IMR-90 (cell line): ENCODE results near the gene COL4A3. TPM values are rescaled to one million over a fixed set of nuclear protein-coding genes. Genes with fewer than 3 reads are reported as not detected.

Experiments
- ATAC-seq: fragments of 200-7000 bp; cut with Tn5 transposase; 2 replicates; pipeline ENCODE4 v1.9.1; 2020; ENCODE audit warnings: low read depth, mild to moderate bottlenecking, moderate library complexity
- BruUV-seq: library from RNA; stranded (reverse); fragments of 400-500 nt; replicated peaks from 2 replicates; lab custom pipeline; 2021; lab: Mats Ljungman, UMichigan
- CTCF ChIA-PET: fragments of 300-600 bp; formaldehyde crosslinking; extraction: SDS; loops from one replicate; lab custom pipeline; 2021; ENCODE audit warnings: antibody characterized with exemption; lab: Yijun Ruan, JAX
- POLR2A ChIA-PET: fragments of 300-600 bp; sonication (Branson Sonifier 250); formaldehyde crosslinking; loops from one replicate; lab custom pipeline; 2022; ENCODE audit warnings: antibody characterized with exemption; ENCODE audit not compliant: unreplicated experiment; lab: Charles Lee
- DNase-seq: peaks from one replicate; pipeline ENCODE4 v3.0.0; 2013
- H2AFZ ChIP-seq: replicated peaks from 2 replicates; pipeline ENCODE3; 2013; ENCODE audit warnings: low read length, mild to moderate bottlenecking; ENCODE audit not compliant: poor library complexity
- H2AK5ac ChIP-seq: 2 replicates; pipeline ENCODE4 v1.6.1; 2013; ENCODE audit warnings: low read depth, low read length, inconsistent platforms
- H2AK9ac ChIP-seq: replicated peaks from 2 replicates; pipeline ENCODE3; 2013; ENCODE audit warnings: mild to moderate bottlenecking, low read depth, low read length, moderate library complexity; ENCODE audit not compliant: poor library complexity
- H2BK120ac ChIP-seq: 2 replicates; pipeline ENCODE4 v1.6.1; 2013; ENCODE audit warnings: low read depth, low read length, inconsistent platforms
- H2BK15ac ChIP-seq: 3 replicates; pipeline ENCODE4 v1.6.1; 2013; ENCODE audit warnings: low read depth, low read length, inconsistent platforms
- H2BK20ac ChIP-seq: 2 replicates; pipeline ENCODE4 v1.6.1; 2013; ENCODE audit warnings: low read depth, mild to moderate bottlenecking, inconsistent platforms, low read length, moderate library complexity
- H2BK5ac ChIP-seq: 2 replicates; pipeline ENCODE4 v1.6.1; 2013; ENCODE audit warnings: mild to moderate bottlenecking, low read depth, low read length, inconsistent platforms; ENCODE audit not compliant: poor library complexity, severe bottlenecking
- H3K14ac ChIP-seq: replicated peaks from 2 replicates; pipeline ENCODE4 v1.6.1; 2013; ENCODE audit warnings: low read depth, low read length, inconsistent platforms
- H3K18ac ChIP-seq: 2 replicates; pipeline ENCODE4 v1.6.1; 2013; ENCODE audit warnings: low read depth, low read length, control low read depth
- H3K23ac ChIP-seq: 2 replicates; pipeline ENCODE4 v1.6.1; 2013; ENCODE audit warnings: low read depth, low read length, inconsistent platforms
- H3K27ac ChIP-seq: 2 replicates; pipeline ENCODE4 v1.5.1; 2013; ENCODE audit warnings: mild to moderate bottlenecking, control low read depth, low read length; ENCODE audit not compliant: insufficient read depth
- H3K27me3 ChIP-seq: 2 replicates; pipeline ENCODE4 v1.6.1; 2013; ENCODE audit warnings: low read length; ENCODE audit not compliant: control insufficient read depth, insufficient read depth
- H3K36me3 ChIP-seq: 2 replicates; pipeline ENCODE4 v1.6.1; 2013; ENCODE audit warnings: low read length, mixed read lengths; ENCODE audit not compliant: control insufficient read depth, insufficient read depth
- H3K4ac ChIP-seq: 2 replicates; pipeline ENCODE4 v1.6.1; 2013; ENCODE audit warnings: low read depth, low read length, inconsistent platforms
- H3K4me1 ChIP-seq: 2 replicates; pipeline ENCODE4 v1.6.1; 2013; ENCODE audit warnings: low read length, mixed read lengths; ENCODE audit not compliant: control insufficient read depth, insufficient read depth
- H3K4me2 ChIP-seq: 2 replicates; pipeline ENCODE4 v1.6.1; 2013; ENCODE audit warnings: low read depth, mild to moderate bottlenecking, control low read depth, low read length, moderate library complexity
- H3K4me3 ChIP-seq: 2 replicates; pipeline ENCODE4 v1.5.1; 2013; ENCODE audit warnings: low read depth, mild to moderate bottlenecking, control low read depth, low read length, moderate library complexity; ENCODE audit not compliant: insufficient read depth
- H3K56ac ChIP-seq: 2 replicates; pipeline ENCODE4 v1.6.1; 2013; ENCODE audit warnings: low read length, inconsistent platforms; ENCODE audit not compliant: insufficient read depth; ENCODE audit errors: extremely low read depth
- H3K79me1 ChIP-seq, 2 experiments: 2 replicates each; pipeline ENCODE4 v1.6.1; 2013; ENCODE audit warnings: low read length in 2 of 2, inconsistent platforms in 1 of 2, low read depth in 1 of 2
- H3K9ac ChIP-seq: 2 replicates; pipeline ENCODE4 v1.6.1; 2013; ENCODE audit warnings: low read depth, low read length, control low read depth
- H3K9me1 ChIP-seq: 2 replicates; pipeline ENCODE4 v1.6.1; 2013; ENCODE audit warnings: low read length, inconsistent platforms; ENCODE audit not compliant: insufficient read depth
- H3K9me3 ChIP-seq: 2 replicates; pipeline ENCODE4 v1.6.1; 2013; ENCODE audit warnings: low read length; ENCODE audit not compliant: control insufficient read depth, insufficient read depth
- H4K20me1 ChIP-seq: 2 replicates; pipeline ENCODE4 v1.6.1; 2013; ENCODE audit warnings: low read length, inconsistent platforms; ENCODE audit not compliant: insufficient read depth
- H4K5ac ChIP-seq: 2 replicates; pipeline ENCODE4 v1.6.1; 2013; ENCODE audit warnings: mild to moderate bottlenecking, low read depth, low read length, control low read depth
- H4K8ac ChIP-seq, 2 experiments: 2 replicates each; pipeline ENCODE4 v1.6.1; 2013; ENCODE audit warnings: low read depth in 2 of 2, low read length in 2 of 2, control low read depth in 1 of 2, inconsistent platforms in 1 of 2
- H4K91ac ChIP-seq: 2 replicates; pipeline ENCODE4 v1.6.1; 2013; ENCODE audit warnings: low read depth, low read length, inconsistent platforms; ENCODE audit not compliant: insufficient read depth
- BHLHE40 ChIP-seq: fragments of 150-350 bp; IDR thresholded peaks from 2 replicates; pipeline ENCODE4 v1.6.1; 2016; ENCODE audit warnings: mild to moderate bottlenecking, low read depth, low read length
- CEBPB ChIP-seq: IDR thresholded peaks from 2 replicates; pipeline ENCODE4 v1.6.1; 2012; ENCODE audit warnings: low read depth, low read length, improper control_type of control experiment
- CHD1 ChIP-seq: IDR thresholded peaks from 2 replicates; pipeline ENCODE4 v1.6.1; 2012; ENCODE audit warnings: low read depth, low read length, improper control_type of control experiment
- FOS ChIP-seq: fragments of 150-350 bp; IDR thresholded peaks from 2 replicates; pipeline ENCODE4 v1.6.1; 2016; ENCODE audit warnings: low read depth, low read length
- MAFK ChIP-seq: IDR thresholded peaks from 2 replicates; pipeline ENCODE4 v1.6.1; 2012; ENCODE audit warnings: low read depth, low read length, improper control_type of control experiment
- MAZ ChIP-seq: IDR thresholded peaks from 2 replicates; pipeline ENCODE4 v1.6.1; 2012; ENCODE audit warnings: low read depth, mild to moderate bottlenecking, low read length, improper control_type of control experiment, moderate library complexity, borderline replicate concordance
- MXI1 ChIP-seq: IDR thresholded peaks from 2 replicates; pipeline ENCODE4 v1.6.1; 2012; ENCODE audit warnings: low read depth, mild to moderate bottlenecking, low read length, moderate library complexity, borderline replicate concordance
- NFE2L2 ChIP-seq: fragments of 150-350 bp; IDR thresholded peaks from 2 replicates; pipeline ENCODE4 v1.6.1; 2016; ENCODE audit warnings: low read depth, mild to moderate bottlenecking, low read length
- POLR2A ChIP-seq: IDR thresholded peaks from 2 replicates; pipeline ENCODE4 v1.6.1; 2012; ENCODE audit warnings: mild to moderate bottlenecking, low read depth, low read length
- RAD21 ChIP-seq: IDR thresholded peaks from 2 replicates; pipeline ENCODE4 v1.6.1; 2012; ENCODE audit warnings: low read length, improper control_type of control experiment
- RCOR1 ChIP-seq: IDR thresholded peaks from 2 replicates; pipeline ENCODE4 v1.6.1; 2012; ENCODE audit warnings: mild to moderate bottlenecking, low read length, improper control_type of control experiment; ENCODE audit not compliant: insufficient replicate concordance
- RFX5 ChIP-seq: IDR thresholded peaks from 2 replicates; pipeline ENCODE4 v1.8.0; 2012; ENCODE audit warnings: low read depth, mild to moderate bottlenecking, low read length, moderate library complexity
- SMC3 ChIP-seq: fragments of 150-350 bp; IDR thresholded peaks from 2 replicates; pipeline ENCODE4 v1.6.1; 2016; ENCODE audit warnings: low read depth, mild to moderate bottlenecking, antibody characterized with exemption, low read length, moderate library complexity
- WGBS, 2 experiments: methylation state at CpG; one replicate each; pipeline versions ENCODE4 v1.1.5 to v1.1.7; 2013; ENCODE audit warnings: missing lambda C conversion rate in 2 of 2; ENCODE audit not compliant: insufficient read length in 1 of 2; ENCODE audit errors: extremely low coverage in 2 of 2; 5-methylcytosine and 5-hydroxymethylcytosine counted together
- dilution Hi-C: fragments of 300-500 bp; cut with HindIII; formaldehyde crosslinking; loops from one replicate; pipeline ENCODE4 v1.14.3; 2018; ENCODE audit warnings: low sequenced_read_pairs; ENCODE audit not compliant: unreplicated experiment
- in situ Hi-C: fragments of 300-500 bp; cut with MboI; formaldehyde crosslinking; loops from 3 replicates; pipeline ENCODE4 v1.14.3; 2019; ENCODE audit warnings: low sequenced_read_pairs, inconsistent platforms, mixed read lengths
- intact Hi-C: fragments of 100-400 bp; cut with micrococcal nuclease; formaldehyde crosslinking; loops from 2 replicates; pipeline ENCODE4 v1.10.0; 2022
- polyA plus RNA-seq, 3 experiments: library from polyadenylated mRNA; depleted of rRNA; stranded (reverse); fragments of >200 nt; gene quantifications; 2 replicates each; pipeline ENCODE4 v1.2.3, GENCODE V29; 2012; ENCODE audit warnings: low replicate concordance in 1 of 3
- total RNA-seq: library from RNA; depleted of rRNA; stranded (reverse); fragments of >200 nt; gene quantifications from 2 replicates; pipeline ENCODE4 v1.2.3, GENCODE V29; 2012
- TF ChIP-seq, protein P1 (sequence below): fragments of 150-350 bp; IDR thresholded peaks from 2 replicates; pipeline ENCODE4 v1.6.1; 2016; ENCODE audit warnings: low read depth, mild to moderate bottlenecking, low read length, moderate library complexity, borderline replicate concordance
- TF ChIP-seq, protein P2 (sequence below): fragments of 150-350 bp; IDR thresholded peaks from 2 replicates; pipeline ENCODE4 v1.6.1; 2017; ENCODE audit warnings: mild to moderate bottlenecking, antibody characterized with exemption, low read length, low read depth
- TF ChIP-seq, protein P3 (sequence below): conservative IDR thresholded peaks from 2 replicates; pipeline ENCODE4 v1.5.1; 2012; ENCODE audit warnings: mild to moderate bottlenecking, low read depth, low read length, improper control_type of control experiment

The COL4A3 gene
- total and polyA plus RNA-seq, 2 of the 4 experiments (the other 2 are of a cell fraction): not detected

DNA sequence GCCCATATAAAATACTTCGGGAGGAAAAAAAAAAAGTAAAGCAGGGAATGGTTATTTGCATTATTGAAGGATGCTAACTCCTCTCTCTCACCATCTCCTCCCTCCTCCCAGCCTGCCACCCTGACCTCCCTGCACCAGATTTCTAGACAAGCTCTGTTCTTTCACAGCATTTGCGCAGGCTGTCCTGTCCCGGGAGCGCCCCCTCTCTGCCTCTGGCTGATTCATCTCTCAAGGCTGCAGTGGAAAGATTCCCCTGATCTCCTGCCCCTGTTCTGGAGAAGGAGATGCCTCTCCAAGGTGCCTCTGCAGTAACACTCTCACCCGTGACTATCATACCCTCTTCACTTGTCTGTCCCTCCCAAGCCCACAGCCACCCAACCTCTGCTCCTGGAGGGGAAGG is 38.9 kb upstream of the COL4A3 start:
- no peaks in the 10 kb centered on the region for H3K4me1 ChIP-seq
- no peak overlapping the region for H4K91ac ChIP-seq
- ATAC-seq (no peak), DNase-seq (no peak)
- H2BK20ac ChIP-seq: no peak overlapping the region
- H3K9me3 ChIP-seq: no peaks in the 10 kb centered on the region
- no peak overlapping the region for H4K5ac ChIP-seq
- intact Hi-C loops: loop anchor here (10.0 kb wide), 2 partner anchors 199 to 349 kb away; partner anchors contain the start of genes AGFG1 and MFF
- no peak overlapping the region for H3K4ac ChIP-seq
- H2AFZ ChIP-seq: no peak overlapping the region
- in situ Hi-C loops: no loop called here
- H2BK120ac ChIP-seq: no peak overlapping the region
- POLR2A ChIA-PET: no interaction called here
- no peaks in the 10 kb centered on the region for H3K79me1 ChIP-seq
- peaks cover 24% of the 10 kb centered on the region for H3K27me3 ChIP-seq
- no peak overlapping the region for H3K4me3 ChIP-seq
- H2AK9ac ChIP-seq: no peak overlapping the region
- no peak overlapping the region for H2AK5ac ChIP-seq
- H3K18ac ChIP-seq: no peak overlapping the region
- H3K56ac ChIP-seq: no peak overlapping the region
- no peaks in the 10 kb centered on the region for H3K36me3 ChIP-seq
- H2BK15ac ChIP-seq: no peak overlapping the region
- CTCF ChIA-PET: interaction anchor here (0.7 kb wide), 1 partner anchor 347 kb away, joined by 4 read pairs; no protein-coding TSS in a partner anchor
- no peaks in the 10 kb centered on the region for H3K9me1 ChIP-seq
- TF ChIP-seq POLR2A (no peak), SMC3 (no peak), RFX5 (no peak), CHD1 (no peak), RAD21 (no peak), RCOR1 (no peak), FOS (no peak), MAZ (no peak), MXI1 (no peak), BHLHE40 (no peak), CEBPB (no peak), MAFK (no peak), NFE2L2 (no peak)
- TF ChIP-seq, protein P1, sequence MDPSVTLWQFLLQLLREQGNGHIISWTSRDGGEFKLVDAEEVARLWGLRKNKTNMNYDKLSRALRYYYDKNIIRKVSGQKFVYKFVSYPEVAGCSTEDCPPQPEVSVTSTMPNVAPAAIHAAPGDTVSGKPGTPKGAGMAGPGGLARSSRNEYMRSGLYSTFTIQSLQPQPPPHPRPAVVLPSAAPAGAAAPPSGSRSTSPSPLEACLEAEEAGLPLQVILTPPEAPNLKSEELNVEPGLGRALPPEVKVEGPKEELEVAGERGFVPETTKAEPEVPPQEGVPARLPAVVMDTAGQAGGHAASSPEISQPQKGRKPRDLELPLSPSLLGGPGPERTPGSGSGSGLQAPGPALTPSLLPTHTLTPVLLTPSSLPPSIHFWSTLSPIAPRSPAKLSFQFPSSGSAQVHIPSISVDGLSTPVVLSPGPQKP: no peak
- TF ChIP-seq, protein P2, sequence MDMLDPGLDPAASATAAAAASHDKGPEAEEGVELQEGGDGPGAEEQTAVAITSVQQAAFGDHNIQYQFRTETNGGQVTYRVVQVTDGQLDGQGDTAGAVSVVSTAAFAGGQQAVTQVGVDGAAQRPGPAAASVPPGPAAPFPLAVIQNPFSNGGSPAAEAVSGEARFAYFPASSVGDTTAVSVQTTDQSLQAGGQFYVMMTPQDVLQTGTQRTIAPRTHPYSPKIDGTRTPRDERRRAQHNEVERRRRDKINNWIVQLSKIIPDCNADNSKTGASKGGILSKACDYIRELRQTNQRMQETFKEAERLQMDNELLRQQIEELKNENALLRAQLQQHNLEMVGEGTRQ: no peak
- TF ChIP-seq, protein P3, sequence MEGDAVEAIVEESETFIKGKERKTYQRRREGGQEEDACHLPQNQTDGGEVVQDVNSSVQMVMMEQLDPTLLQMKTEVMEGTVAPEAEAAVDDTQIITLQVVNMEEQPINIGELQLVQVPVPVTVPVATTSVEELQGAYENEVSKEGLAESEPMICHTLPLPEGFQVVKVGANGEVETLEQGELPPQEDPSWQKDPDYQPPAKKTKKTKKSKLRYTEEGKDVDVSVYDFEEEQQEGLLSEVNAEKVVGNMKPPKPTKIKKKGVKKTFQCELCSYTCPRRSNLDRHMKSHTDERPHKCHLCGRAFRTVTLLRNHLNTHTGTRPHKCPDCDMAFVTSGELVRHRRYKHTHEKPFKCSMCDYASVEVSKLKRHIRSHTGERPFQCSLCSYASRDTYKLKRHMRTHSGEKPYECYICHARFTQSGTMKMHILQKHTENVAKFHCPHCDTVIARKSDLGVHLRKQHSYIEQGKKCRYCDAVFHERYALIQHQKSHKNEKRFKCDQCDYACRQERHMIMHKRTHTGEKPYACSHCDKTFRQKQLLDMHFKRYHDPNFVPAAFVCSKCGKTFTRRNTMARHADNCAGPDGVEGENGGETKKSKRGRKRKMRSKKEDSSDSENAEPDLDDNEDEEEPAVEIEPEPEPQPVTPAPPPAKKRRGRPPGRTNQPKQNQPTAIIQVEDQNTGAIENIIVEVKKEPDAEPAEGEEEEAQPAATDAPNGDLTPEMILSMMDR: no peak
- no peak overlapping the region for H3K23ac ChIP-seq
- H3K27ac ChIP-seq: no peak overlapping the region
- BruUV-seq: no TSS peak
- no peak overlapping the region for H2BK5ac ChIP-seq
- H4K8ac ChIP-seq: no peak overlapping the region
- dilution Hi-C loops: no loop called here
- H3K4me2 ChIP-seq: no peak overlapping the region
- H3K14ac ChIP-seq: no peak overlapping the region
- H3K9ac ChIP-seq: no peak overlapping the region
- WGBS, 2 experiments: 44% methylated on average over 3 of the region's 5 CpGs; no CpG with 5 or more reads in 1 of the 2 experiments
- H4K20me1 ChIP-seq: no peaks in the 10 kb centered on the region
